ENCODE data around the gene SGCE. TPM values are rescaled to one million over a fixed set of nuclear protein-coding genes. Genes with fewer than 3 reads are reported as not detected.

Gene SGCE
- total and polyA plus RNA-seq, 4 donors = 9.3 to 70.6 (median 44.2) TPM

DNA sequence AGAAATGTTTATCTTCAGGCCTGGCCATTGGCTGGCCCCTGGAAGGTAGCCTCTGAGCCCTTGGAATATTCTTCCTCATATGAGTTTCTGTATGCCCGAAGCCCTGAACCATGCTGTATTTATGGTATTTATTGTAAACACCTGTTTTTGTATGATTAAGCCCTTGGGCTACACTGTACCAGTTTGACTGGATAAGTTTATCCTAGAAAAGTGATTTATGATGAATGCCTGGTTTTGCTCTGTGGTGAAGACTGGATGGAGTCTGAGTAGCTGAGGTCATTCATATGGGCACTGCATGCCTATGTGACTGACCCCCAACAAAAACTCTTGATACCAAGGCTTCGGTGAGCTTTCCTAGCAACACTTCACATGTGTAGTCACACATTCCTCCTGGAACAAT lies 79.6 kb downstream of the SGCE start (continued):
- TF ChIP-seq, protein P1, sequence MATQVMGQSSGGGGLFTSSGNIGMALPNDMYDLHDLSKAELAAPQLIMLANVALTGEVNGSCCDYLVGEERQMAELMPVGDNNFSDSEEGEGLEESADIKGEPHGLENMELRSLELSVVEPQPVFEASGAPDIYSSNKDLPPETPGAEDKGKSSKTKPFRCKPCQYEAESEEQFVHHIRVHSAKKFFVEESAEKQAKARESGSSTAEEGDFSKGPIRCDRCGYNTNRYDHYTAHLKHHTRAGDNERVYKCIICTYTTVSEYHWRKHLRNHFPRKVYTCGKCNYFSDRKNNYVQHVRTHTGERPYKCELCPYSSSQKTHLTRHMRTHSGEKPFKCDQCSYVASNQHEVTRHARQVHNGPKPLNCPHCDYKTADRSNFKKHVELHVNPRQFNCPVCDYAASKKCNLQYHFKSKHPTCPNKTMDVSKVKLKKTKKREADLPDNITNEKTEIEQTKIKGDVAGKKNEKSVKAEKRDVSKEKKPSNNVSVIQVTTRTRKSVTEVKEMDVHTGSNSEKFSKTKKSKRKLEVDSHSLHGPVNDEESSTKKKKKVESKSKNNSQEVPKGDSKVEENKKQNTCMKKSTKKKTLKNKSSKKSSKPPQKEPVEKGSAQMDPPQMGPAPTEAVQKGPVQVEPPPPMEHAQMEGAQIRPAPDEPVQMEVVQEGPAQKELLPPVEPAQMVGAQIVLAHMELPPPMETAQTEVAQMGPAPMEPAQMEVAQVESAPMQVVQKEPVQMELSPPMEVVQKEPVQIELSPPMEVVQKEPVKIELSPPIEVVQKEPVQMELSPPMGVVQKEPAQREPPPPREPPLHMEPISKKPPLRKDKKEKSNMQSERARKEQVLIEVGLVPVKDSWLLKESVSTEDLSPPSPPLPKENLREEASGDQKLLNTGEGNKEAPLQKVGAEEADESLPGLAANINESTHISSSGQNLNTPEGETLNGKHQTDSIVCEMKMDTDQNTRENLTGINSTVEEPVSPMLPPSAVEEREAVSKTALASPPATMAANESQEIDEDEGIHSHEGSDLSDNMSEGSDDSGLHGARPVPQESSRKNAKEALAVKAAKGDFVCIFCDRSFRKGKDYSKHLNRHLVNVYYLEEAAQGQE (IDR thresholded peaks at IDR 0.05) = no peak
- no peak for TF ChIP-seq SP1 (IDR thresholded peaks at IDR 0.05)
- TF ChIP-seq HNF4G (IDR thresholded peaks at IDR 0.05) = no peak
- no peak for TF ChIP-seq JUND (IDR thresholded peaks at IDR 0.05)
- TF ChIP-seq, protein P2, sequence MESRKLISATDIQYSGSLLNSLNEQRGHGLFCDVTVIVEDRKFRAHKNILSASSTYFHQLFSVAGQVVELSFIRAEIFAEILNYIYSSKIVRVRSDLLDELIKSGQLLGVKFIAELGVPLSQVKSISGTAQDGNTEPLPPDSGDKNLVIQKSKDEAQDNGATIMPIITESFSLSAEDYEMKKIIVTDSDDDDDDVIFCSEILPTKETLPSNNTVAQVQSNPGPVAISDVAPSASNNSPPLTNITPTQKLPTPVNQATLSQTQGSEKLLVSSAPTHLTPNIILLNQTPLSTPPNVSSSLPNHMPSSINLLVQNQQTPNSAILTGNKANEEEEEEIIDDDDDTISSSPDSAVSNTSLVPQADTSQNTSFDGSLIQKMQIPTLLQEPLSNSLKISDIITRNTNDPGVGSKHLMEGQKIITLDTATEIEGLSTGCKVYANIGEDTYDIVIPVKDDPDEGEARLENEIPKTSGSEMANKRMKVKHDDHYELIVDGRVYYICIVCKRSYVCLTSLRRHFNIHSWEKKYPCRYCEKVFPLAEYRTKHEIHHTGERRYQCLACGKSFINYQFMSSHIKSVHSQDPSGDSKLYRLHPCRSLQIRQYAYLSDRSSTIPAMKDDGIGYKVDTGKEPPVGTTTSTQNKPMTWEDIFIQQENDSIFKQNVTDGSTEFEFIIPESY (IDR thresholded peaks at IDR 0.05) = no peak

DNA sequence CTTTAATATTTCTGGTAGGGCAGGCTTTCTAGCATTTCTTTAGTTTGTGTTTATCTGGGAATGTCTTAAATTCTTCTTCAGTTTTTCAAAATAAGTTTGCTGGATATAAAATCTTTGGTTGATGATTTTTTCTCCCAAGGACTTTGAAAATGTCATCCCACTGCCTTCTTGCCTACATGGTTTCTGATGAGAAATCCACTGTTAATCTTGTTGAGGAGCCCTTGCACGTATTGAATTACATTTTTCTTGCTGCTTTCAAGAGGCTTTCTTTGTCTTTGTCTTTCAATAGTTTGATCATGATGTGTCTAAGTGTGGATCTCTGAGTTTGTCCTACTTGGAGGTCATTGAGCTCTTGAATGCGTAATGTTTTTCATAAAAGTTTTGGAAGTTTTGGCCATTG lies 80.3 kb downstream of the SGCE start:
- Histone ChIP-seq H3K27me3 (ENCODE audit: control insufficient read depth in 4 of 4, insufficient read depth in 4 of 4, low read length in 3 of 4) (no peaks in the 10 kb centered on the region), H3K4me3 (ENCODE audit: low read depth in 1 of 3, low read length in 3 of 3) (no peak overlapping the region), H3K4me1 (ENCODE audit: control insufficient read depth in 4 of 4, insufficient read depth in 4 of 4, low read length in 3 of 4) (peaks cover 0 to 2% (median 0%) of the 10 kb centered on the region in 4 donors), H3K36me3 (ENCODE audit: control insufficient read depth in 4 of 4, insufficient read depth in 3 of 4, low read depth in 1 of 4, low read length in 3 of 4) (peaks cover 0 to 2% (median 0%) of the 10 kb centered on the region in 4 donors), H3K9me3 (ENCODE audit: control insufficient read depth in 4 of 4, low read length in 3 of 4) (peaks cover 0 to 11% (median under 1%) of the 10 kb centered on the region in 4 donors), H3K27ac (ENCODE audit: low read depth in 1 of 2, low read length in 2 of 2) (no peak overlapping the region), H3K9ac (ENCODE audit: low read depth in 1 of 2, low read length in 2 of 2) (no peak overlapping the region)
- no peak for DNase-seq (ENCODE audit: low spot score)
- TF ChIP-seq RXRA (IDR thresholded peaks at IDR 0.05) (no peak), EGR1 (IDR thresholded peaks at IDR 0.05; ENCODE audit: low read depth in 2 of 2) (no peak), NR2F2 (IDR thresholded peaks at IDR 0.05) (no peak), YY1 (IDR thresholded peaks at IDR 0.05) (no peak)
- WGBS = 96% methylated on average over 2 of the region's 2 CpGs

DNA sequence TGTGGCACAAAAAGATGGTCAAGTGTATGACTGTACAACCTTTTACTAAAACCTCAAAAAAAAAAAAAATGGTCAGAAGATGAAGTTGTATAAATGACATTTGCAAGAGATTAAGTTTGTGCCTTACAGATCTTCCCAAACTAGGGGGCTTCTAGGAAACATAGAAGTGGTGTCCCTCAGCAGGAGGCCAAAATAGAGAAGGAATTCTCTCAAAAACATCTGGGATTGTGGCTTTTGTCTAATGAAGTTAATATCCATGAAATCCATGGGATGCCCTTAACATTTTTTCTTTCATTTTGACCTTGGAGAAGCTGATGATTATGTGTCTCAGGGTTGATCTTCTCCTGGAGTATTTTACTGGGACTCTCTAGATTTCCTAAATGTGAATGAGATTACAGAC lies 84.1 kb downstream of the SGCE start:
- H3K4me1 ChIP-seq (ENCODE audit: control insufficient read depth in 4 of 4, insufficient read depth in 4 of 4, low read length in 3 of 4) = no peaks in the 10 kb centered on the region
- peaks cover 0 to 2% (median 0%) of the 10 kb centered on the region in 4 donors for H3K36me3 ChIP-seq (ENCODE audit: control insufficient read depth in 4 of 4, insufficient read depth in 3 of 4, low read depth in 1 of 4, low read length in 3 of 4)
- no peak overlapping the region for H3K9ac ChIP-seq (ENCODE audit: low read depth in 1 of 2, low read length in 2 of 2)
- no peak for DNase-seq (ENCODE audit: low spot score)
- no peak overlapping the region for H3K27ac ChIP-seq (ENCODE audit: low read depth in 1 of 2, low read length in 2 of 2)
- peaks cover 0 to 11% (median under 1%) of the 10 kb centered on the region in 4 donors for H3K9me3 ChIP-seq (ENCODE audit: control insufficient read depth in 4 of 4, low read length in 3 of 4)
- H3K4me3 ChIP-seq (ENCODE audit: low read depth in 1 of 3, low read length in 3 of 3) = no peak overlapping the region
- no peak for TF ChIP-seq JUND (IDR thresholded peaks at IDR 0.05)
- TF ChIP-seq, protein P2 (IDR thresholded peaks at IDR 0.05) = no peak
- no peak for TF ChIP-seq SP1 (IDR thresholded peaks at IDR 0.05)
- no peak for TF ChIP-seq TAF1 (conservative IDR thresholded peaks at IDR 0.05)
- TF ChIP-seq RAD21 (IDR thresholded peaks at IDR 0.05) = no peak
- TF ChIP-seq, protein P3, sequence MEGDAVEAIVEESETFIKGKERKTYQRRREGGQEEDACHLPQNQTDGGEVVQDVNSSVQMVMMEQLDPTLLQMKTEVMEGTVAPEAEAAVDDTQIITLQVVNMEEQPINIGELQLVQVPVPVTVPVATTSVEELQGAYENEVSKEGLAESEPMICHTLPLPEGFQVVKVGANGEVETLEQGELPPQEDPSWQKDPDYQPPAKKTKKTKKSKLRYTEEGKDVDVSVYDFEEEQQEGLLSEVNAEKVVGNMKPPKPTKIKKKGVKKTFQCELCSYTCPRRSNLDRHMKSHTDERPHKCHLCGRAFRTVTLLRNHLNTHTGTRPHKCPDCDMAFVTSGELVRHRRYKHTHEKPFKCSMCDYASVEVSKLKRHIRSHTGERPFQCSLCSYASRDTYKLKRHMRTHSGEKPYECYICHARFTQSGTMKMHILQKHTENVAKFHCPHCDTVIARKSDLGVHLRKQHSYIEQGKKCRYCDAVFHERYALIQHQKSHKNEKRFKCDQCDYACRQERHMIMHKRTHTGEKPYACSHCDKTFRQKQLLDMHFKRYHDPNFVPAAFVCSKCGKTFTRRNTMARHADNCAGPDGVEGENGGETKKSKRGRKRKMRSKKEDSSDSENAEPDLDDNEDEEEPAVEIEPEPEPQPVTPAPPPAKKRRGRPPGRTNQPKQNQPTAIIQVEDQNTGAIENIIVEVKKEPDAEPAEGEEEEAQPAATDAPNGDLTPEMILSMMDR (IDR thresholded peaks at IDR 0.05; ENCODE audit: low read depth, low read length, missing input control) = no peak
- TF ChIP-seq, protein P1 (IDR thresholded peaks at IDR 0.05) = no peak
- H3K27me3 ChIP-seq (ENCODE audit: control insufficient read depth in 4 of 4, insufficient read depth in 4 of 4, low read length in 3 of 4) = no peaks in the 10 kb centered on the region
